Choroid plexus epithelial cell (primary cell): ENCODE measurements around the gene AP2A1.

Experiments used
- DNase-seq: peaks from one replicate; pipeline ENCODE4 v3.0.0-alpha.2; 2010; ENCODE audit warnings: low read depth
- H3K4me3 ChIP-seq: 2 replicates; pipeline ENCODE4 v1.5.1; 2011; ENCODE audit warnings: low read depth, mild to moderate bottlenecking, control low read depth, low read length, moderate library complexity
- TF ChIP-seq, protein P1 (sequence below): conservative IDR thresholded peaks from 2 replicates; pipeline ENCODE4 v1.5.1; 2011; ENCODE audit warnings: low read depth, mild to moderate bottlenecking, control low read depth, inconsistent platforms, low read length, moderate library complexity

The AP2A1 gene

DNA sequence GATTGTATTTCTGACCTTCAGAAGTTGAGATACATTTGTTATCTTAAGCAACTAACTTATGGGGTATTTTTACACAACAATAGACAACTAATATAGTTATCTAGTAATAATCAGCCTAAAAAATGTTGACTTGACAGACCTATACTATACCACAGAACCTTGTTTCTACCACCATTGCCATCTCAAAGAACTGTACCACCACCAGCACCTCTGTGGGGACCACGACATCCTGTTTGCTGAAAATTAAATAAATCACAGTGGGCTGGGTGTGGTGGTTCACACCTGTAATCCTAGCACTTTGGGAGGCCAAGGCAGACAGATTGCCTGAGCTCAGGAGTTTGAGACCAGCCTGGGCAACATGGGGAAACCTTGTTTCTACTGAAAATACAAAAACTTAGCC is 27.7 kb upstream of the AP2A1 start:
- DNase-seq, result no peak
- no peak overlapping the region for H3K4me3 ChIP-seq
- TF ChIP-seq, protein P1, sequence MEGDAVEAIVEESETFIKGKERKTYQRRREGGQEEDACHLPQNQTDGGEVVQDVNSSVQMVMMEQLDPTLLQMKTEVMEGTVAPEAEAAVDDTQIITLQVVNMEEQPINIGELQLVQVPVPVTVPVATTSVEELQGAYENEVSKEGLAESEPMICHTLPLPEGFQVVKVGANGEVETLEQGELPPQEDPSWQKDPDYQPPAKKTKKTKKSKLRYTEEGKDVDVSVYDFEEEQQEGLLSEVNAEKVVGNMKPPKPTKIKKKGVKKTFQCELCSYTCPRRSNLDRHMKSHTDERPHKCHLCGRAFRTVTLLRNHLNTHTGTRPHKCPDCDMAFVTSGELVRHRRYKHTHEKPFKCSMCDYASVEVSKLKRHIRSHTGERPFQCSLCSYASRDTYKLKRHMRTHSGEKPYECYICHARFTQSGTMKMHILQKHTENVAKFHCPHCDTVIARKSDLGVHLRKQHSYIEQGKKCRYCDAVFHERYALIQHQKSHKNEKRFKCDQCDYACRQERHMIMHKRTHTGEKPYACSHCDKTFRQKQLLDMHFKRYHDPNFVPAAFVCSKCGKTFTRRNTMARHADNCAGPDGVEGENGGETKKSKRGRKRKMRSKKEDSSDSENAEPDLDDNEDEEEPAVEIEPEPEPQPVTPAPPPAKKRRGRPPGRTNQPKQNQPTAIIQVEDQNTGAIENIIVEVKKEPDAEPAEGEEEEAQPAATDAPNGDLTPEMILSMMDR, result no peak

DNA sequence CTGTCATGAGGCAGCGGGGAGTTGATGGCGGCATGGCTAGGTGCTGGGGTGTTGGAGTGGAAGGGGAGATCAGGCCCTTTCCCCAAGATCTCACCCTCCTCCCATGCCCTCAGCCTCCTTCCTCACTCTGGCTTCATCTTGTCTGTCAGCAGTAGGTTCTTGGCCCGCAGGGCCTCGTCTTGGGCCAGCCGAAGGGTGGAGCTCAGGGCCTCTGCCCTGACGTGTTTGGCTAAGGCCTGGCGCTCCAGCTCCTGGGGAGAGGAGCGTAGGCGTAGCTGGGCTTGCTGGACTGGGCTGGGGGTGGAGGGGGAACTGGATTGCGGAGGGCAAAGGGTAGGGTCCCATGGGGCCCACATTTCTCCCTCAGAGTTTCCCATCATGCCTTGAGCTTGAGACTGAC is 26.9 kb upstream of the AP2A1 start:
- no peak for DNase-seq
- TF ChIP-seq, protein P1, result no peak
- no peak overlapping the region for H3K4me3 ChIP-seq

DNA sequence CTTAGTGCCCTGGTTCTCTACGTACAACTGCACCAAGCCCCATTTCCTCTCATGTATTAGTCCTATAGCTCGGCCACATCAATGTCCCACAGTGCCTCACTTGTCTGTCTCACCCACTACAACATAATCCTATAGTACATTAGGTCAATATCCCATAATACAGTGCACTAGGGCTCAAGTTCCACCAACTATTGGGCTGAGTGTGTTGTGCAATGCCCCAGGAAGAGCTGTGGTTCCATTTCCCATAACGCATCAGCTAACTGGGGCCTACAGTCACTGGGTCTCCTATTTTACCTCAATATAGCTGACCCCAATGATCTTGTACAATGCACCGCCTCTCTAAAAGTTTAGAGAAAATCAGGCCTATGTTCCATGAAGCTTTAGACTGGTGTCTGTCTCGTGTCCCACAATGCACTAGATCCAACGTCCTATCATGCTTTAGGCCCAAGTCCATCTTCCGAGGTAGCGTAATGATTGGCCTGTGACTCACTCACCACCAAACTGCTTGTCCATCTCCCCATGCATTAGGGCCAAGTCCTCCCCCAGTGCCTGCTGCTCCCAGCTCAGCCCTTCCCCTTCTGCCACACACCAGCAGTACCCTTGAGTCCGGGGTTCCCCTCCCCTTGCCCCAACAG is 25.5 kb upstream of the AP2A1 start:
- H3K4me3 ChIP-seq, result no peak overlapping the region
- TF ChIP-seq, protein P1, result no peak
- DNase-seq, result peak; percentile 17

DNA sequence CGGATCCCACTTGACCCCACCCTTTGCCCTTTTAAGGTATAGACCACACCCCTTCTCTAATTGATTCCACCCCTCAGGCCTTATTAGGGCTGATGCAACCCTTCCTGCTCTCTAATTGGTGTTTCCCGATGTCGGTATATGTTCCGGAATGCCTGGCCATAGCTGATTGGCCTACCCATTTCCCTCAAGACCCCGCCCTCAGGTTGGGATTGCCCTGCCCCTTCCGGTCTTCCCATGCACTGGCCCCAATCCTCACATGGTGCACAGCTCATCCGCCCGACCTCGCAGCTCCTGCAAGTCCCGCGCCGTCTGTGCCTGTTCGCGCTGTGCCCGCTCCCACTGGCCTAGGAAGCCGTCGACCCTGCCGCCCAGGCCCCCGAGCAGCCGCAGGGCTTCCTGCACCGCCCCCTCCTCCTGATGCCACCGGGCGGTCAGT is 21.8 kb upstream of the AP2A1 start:
- DNase-seq, result no peak
- TF ChIP-seq, protein P1, result no peak
- no peak overlapping the region for H3K4me3 ChIP-seq

DNA sequence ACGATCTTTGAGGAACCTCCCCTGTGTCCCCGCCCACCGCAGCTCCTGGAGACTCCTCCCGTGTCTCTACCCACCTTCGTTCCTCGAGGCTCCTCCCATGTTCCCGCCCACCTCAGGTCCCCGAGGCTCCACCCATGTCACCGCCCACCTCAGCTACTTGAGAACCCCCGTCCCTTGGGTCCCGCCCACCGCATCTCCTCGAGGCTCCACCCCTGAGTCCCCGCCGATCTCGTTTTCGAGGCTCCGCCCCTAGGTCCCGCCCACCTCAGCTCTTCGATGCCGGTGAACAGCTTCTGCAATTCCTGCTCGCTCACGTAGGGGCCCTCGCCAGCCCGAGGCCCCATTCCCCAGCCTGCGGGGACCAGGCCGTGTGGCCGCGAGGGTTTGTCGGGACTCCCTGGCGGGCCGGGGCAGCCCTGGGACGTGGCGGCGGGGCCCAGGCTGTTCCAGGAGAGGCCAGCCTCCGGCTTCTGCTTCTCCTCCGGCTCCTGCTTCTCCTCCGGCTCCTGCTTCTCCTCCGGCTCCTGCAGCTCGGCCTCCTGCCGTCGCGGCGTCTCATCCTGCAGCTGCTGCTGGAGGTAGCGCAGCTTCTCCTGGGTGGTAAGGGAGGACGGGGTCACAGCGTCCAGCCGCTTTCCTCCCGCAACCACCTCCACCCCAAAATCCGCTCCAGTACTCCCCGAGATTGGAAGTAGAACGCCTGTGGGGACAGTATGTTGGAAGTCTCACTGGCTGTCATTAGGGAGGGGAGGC is 20.4 kb upstream of the AP2A1 start:
- TF ChIP-seq, protein P1, result no peak
- peak; percentile 64 for DNase-seq
- H3K4me3 ChIP-seq, result no peak overlapping the region

DNA sequence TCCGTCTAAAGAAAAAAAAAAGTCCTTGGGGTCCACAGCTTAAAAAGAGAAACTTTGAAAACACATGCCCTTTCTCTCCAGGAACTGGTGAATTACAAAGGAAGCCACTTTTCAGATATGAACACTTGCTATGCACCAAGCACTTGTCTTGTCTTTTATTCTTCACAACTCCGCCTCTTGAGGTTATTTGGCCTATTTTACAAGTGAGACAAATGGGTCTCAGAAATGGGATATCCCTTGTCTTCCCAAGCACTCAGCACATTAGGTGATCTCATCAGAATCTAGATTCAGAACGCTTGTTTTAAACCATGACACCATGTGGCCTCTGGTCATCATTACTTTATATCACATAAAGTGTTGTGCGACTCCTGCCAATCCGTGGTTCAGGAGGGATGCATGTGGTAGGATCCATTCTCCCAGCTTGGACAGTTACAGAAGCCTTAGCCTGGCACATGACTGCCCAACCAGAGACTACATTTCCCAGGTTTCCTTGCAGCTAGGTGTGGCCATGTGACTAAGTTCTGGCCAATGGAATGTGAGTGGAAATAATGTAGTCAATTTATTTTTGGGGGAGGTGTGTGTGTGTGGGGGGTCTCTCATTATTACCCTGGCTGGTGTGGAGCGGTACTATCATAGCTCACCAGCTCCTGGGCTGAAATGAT is 17.6 kb upstream of the AP2A1 start:
- peak; percentile 54 for DNase-seq
- TF ChIP-seq, protein P1, result no peak

More for the DNA sequence above, 17.6 kb upstream of the AP2A1 start:
- no peak overlapping the region for H3K4me3 ChIP-seq
